HCT116 (cell line): ENCODE results near the gene FOXP1.

Source experiments
- EZH2phosphoT487 ChIP-seq: fragments of 200-600 bp; IDR thresholded peaks from 2 replicates; pipeline ENCODE4 v1.6.1; 2018; ENCODE audit warnings: antibody characterized with exemption, borderline replicate concordance
- FOSL1 ChIP-seq: IDR thresholded peaks from 2 replicates; pipeline ENCODE4 v1.6.1; 2012; ENCODE audit warnings: low read depth
- POLR2A ChIP-seq: IDR thresholded peaks from 2 replicates; pipeline ENCODE4 v1.7.0; 2011; ENCODE audit warnings: borderline replicate concordance; ENCODE audit not compliant: insufficient read depth, insufficient read length; ENCODE audit errors: extremely low read depth
- POLR2AphosphoS5 ChIP-seq: IDR thresholded peaks from 2 replicates; pipeline ENCODE4 v1.6.1; 2011; ENCODE audit warnings: mild to moderate bottlenecking, low read depth, low read length, moderate library complexity
- ZNF274 ChIP-seq: fragments of 200-500 bp; sonication (Bioruptor generic); IDR thresholded peaks from 2 replicates; pipeline ENCODE4 v1.6.1; 2014; ENCODE audit warnings: mild to moderate bottlenecking, low read depth, low read length, inconsistent platforms
- TF ChIP-seq, protein P1 (sequence below), 3 experiments: fragments of 200-600 bp in 1 of 3; sonication (generic) in 1 of 3; IDR thresholded peaks in 2 of 3; conservative IDR thresholded peaks in 1 of 3; 2 replicates each; pipeline ENCODE4 v1.5.1; 2012 to 2017; ENCODE audit warnings: low read depth in 2 of 3, low read length in 2 of 3, antibody characterized with exemption in 1 of 3, borderline replicate concordance in 1 of 3, control low read depth in 1 of 3, mild to moderate bottlenecking in 1 of 3, mixed read lengths in 1 of 3, mixed run types in 1 of 3, moderate library complexity in 1 of 3; ENCODE audit not compliant: insufficient read depth in 1 of 3
- TF ChIP-seq, protein P2 (sequence below): IDR thresholded peaks from 2 replicates; pipeline ENCODE4 v1.6.1; 2012; ENCODE audit warnings: low read depth
- TF ChIP-seq, protein P3 (sequence below): IDR thresholded peaks from 2 replicates; pipeline ENCODE4 v1.6.1; 2012

DNA sequence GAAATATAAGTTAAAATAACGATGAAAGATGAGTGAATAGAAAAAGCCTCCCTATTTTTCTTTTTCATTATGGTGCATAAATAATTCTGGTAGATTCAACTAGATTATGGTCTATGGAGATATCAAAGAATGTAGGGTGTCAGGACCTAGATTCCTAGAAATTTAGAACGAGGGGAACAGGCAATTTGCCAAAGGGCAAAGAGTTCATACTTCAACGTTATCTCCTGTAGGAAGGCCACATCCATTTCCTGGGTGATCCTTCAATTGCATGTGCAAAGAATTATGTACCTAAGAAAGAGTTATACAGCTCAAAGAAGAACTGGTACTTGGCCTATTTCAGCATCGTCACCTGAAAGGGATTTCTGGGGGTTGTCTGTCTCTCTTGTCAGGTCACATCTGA is 351.8 kb downstream of the FOXP1 start:
- TF ChIP-seq, protein P1, sequence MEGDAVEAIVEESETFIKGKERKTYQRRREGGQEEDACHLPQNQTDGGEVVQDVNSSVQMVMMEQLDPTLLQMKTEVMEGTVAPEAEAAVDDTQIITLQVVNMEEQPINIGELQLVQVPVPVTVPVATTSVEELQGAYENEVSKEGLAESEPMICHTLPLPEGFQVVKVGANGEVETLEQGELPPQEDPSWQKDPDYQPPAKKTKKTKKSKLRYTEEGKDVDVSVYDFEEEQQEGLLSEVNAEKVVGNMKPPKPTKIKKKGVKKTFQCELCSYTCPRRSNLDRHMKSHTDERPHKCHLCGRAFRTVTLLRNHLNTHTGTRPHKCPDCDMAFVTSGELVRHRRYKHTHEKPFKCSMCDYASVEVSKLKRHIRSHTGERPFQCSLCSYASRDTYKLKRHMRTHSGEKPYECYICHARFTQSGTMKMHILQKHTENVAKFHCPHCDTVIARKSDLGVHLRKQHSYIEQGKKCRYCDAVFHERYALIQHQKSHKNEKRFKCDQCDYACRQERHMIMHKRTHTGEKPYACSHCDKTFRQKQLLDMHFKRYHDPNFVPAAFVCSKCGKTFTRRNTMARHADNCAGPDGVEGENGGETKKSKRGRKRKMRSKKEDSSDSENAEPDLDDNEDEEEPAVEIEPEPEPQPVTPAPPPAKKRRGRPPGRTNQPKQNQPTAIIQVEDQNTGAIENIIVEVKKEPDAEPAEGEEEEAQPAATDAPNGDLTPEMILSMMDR (IDR thresholded peaks at IDR 0.05 in 2 of 3, conservative IDR thresholded peaks at IDR 0.05 in 1 of 3; ENCODE audit: borderline replicate concordance in 1 of 3, insufficient read depth in 1 of 3, low read depth in 2 of 3, low read length in 2 of 3): no peak
- no peak for TF ChIP-seq EZH2phosphoT487
- no peak for TF ChIP-seq POLR2AphosphoS5
- TF ChIP-seq POLR2A: no peak
- TF ChIP-seq, protein P2, sequence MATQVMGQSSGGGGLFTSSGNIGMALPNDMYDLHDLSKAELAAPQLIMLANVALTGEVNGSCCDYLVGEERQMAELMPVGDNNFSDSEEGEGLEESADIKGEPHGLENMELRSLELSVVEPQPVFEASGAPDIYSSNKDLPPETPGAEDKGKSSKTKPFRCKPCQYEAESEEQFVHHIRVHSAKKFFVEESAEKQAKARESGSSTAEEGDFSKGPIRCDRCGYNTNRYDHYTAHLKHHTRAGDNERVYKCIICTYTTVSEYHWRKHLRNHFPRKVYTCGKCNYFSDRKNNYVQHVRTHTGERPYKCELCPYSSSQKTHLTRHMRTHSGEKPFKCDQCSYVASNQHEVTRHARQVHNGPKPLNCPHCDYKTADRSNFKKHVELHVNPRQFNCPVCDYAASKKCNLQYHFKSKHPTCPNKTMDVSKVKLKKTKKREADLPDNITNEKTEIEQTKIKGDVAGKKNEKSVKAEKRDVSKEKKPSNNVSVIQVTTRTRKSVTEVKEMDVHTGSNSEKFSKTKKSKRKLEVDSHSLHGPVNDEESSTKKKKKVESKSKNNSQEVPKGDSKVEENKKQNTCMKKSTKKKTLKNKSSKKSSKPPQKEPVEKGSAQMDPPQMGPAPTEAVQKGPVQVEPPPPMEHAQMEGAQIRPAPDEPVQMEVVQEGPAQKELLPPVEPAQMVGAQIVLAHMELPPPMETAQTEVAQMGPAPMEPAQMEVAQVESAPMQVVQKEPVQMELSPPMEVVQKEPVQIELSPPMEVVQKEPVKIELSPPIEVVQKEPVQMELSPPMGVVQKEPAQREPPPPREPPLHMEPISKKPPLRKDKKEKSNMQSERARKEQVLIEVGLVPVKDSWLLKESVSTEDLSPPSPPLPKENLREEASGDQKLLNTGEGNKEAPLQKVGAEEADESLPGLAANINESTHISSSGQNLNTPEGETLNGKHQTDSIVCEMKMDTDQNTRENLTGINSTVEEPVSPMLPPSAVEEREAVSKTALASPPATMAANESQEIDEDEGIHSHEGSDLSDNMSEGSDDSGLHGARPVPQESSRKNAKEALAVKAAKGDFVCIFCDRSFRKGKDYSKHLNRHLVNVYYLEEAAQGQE: no peak
- no peak for TF ChIP-seq FOSL1
- TF ChIP-seq, protein P3, sequence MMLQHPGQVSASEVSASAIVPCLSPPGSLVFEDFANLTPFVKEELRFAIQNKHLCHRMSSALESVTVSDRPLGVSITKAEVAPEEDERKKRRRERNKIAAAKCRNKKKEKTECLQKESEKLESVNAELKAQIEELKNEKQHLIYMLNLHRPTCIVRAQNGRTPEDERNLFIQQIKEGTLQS: no peak
- TF ChIP-seq ZNF274: no peak
